Testis (tissue), 2 donors: ENCODE measurements around the gene DZIP1.

ENCODE experiments used
- CTCF ChIP-seq, 3 experiments: fragments of 450-650 bp in 2 of 3; fragments of 200-600 bp in 1 of 3; sonication (generic) in 1 of 3; IDR thresholded peaks; one replicate each; pipeline ENCODE4 v1.5.1; 2016 to 2019; ENCODE audit warnings: antibody characterized with exemption in 3 of 3, mild to moderate bottlenecking in 2 of 3, moderate library complexity in 1 of 3
- POLR2A ChIP-seq: fragments of 450-650 bp; IDR thresholded peaks from one replicate; pipeline ENCODE4 v1.6.1; 2017; ENCODE audit warnings: antibody characterized with exemption, mild to moderate bottlenecking, moderate library complexity

GRCh38 chr13:95585867-95586266 lies 58.6 kb downstream of the DZIP1 start:
- no peak for TF ChIP-seq CTCF (IDR thresholded peaks at IDR 0.05)
- TF ChIP-seq POLR2A: no peak
